Measurements from ENCODE around the gene CAMKMT.

The CAMKMT gene

GRCh38 chr2:44596537-44597320, 235.0 kb downstream of the CAMKMT start:
- no peak for DNase-seq (ENCODE audit: low read depth)

DNA sequence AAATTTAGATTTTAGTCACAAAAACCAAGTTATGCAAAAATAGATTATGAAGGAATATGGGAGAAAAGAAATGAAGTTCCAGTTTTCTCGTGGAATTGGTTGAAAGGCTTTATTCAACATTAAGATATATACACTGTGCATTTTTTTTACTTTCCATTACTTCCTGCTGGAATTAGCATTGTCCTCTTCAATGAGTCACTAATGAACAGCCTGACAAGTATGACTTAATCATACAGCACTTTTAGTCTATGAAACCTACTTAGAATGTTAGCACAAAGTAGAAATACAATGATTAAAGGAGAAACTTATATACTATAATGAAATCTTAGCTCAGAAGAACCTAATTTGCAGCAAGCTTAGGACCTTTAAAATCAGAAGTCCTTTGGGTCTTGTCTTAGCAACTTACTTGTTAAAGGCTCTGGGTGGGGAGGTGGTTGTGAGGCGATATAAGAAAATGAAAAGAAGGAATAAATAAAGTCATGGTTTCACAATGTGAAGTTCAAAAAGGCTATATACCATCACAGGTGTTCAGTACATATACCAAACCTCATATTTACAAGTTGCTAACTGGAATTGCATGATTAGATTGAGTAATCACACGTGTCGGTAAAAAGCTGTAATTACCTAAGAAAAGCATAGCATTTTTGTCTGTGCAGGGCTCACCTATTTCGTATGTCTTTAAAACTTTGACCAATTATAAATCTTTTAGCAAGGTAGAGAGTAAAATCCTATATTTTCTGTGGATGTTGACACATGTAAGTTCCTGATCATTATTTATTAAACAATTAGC, 236.8 kb downstream of the CAMKMT start:
- DNase-seq (ENCODE audit: low read depth): no peak

DNA sequence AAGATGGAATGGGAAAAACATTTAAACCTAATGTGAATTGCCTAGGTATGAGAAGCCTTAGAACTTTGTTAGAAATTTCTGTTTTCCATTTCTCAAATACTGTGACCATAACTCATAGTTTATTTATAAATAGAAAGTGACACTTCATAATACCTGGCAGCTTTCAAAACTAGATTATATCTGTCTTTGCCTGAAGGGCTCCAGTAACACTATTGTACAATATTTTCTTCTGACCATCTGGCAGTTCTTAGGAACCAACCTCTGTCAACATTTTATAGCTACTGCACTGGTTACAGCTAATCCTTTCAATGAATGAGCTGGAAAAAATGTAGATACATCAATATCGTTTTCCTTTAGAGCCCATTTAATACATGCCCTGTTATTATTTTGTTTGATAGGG, 237.4 kb downstream of the CAMKMT start:
- peak; percentile 42 for DNase-seq (ENCODE audit: low read depth)

DNA sequence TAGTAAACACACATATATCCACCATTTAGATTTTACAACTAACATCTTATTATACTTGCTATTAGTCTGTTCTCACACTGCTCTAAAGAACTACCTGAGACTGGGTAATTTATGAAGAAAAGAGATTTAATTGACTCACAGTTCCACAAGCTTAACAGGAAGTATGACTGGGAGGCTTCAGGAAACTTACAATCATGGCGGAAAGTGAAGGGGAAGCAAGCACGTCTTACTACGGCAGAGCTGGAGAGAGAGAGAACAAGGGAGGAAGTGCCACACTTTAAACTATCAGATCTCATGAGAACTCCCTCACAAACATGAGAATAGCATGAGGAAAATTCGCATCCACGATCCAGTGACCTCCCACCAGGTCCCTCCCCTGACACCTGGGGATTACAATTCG, 240.7 kb downstream of the CAMKMT start:
- no peak for DNase-seq (ENCODE audit: low read depth)

- no peak for DNase-seq (ENCODE audit: low read depth)
These were observed 243.8 kb downstream of the CAMKMT start for GRCh38 chr2:44605511-44605910.

DNA sequence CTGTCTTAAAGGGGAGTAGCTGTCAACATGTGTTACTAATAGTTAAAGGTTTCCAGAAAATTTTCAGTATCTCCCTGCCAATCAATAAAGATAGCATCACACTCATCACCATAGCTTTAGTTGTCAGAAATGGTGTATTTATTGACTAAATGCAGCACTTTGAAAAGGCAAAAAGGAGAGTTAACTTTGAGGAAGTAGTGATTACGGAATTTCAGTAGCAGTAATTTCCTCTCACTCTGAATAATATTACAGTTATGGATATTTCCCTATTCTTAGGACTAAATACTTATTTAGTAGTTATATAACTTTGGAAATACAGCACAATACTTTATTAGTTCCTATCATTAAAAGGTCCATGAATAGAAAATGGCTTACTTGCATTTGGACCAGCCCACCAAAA, 250.5 kb downstream of the CAMKMT start:
- DNase-seq (ENCODE audit: low read depth): no peak

DNA sequence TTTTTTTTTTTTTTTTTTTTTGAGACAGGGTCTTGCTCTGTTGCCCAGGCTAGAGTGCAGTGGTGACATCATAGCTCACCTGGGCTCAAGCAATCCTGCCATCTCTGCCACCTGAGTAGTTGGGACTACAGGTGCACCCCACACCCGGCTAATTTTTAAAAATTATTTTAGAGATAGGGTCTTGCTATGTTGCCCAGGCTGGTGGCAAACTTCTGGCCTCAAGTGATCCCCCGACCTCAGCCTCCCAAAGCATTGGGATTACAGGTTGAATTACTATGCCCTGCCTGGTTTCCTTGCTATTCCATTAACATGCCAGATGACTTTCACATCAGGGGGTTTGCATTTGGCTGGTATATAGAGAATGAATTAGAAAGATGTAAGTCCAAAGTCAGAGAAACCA, 253.2 kb downstream of the CAMKMT start:
- no peak for DNase-seq (ENCODE audit: low read depth)

- no peak for DNase-seq (ENCODE audit: low read depth)
These were observed 254.3 kb downstream of the CAMKMT start for GRCh38 chr2:44615950-44616518.

DNA sequence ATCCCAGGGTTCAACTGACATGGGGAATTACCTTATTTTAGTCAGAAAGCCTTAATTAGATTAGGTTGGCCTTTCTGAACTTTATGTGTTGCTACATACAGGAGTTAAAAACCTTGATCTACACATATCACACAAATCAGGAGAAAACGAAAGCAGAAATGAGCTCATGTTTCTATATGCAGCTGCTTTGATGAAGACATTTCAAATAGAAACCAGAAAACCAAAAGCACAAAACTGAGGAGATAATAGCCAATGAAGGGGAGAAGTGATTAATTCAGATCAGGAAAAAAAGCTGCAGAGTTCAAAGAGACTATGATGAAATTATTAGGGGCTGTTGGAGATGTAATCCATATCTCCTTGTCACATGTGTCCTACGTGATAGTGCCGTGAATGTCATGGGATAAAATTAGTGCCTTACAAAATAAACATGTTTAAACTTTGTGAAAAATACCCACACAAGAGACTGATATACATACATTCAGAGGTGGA, 255.0 kb downstream of the CAMKMT start:
- peak; percentile 12 for DNase-seq (ENCODE audit: low read depth)

GRCh38 chr2:44618251-44619023, 256.7 kb downstream of the CAMKMT start:
- DNase-seq (ENCODE audit: low read depth): no peak

GRCh38 chr2:44620189-44620990, 258.6 kb downstream of the CAMKMT start:
- DNase-seq (ENCODE audit: low read depth): no peak

- DNase-seq (ENCODE audit: low read depth): no peak
These were observed 262.0 kb downstream of the CAMKMT start for GRCh38 chr2:44623622-44624351.

DNA sequence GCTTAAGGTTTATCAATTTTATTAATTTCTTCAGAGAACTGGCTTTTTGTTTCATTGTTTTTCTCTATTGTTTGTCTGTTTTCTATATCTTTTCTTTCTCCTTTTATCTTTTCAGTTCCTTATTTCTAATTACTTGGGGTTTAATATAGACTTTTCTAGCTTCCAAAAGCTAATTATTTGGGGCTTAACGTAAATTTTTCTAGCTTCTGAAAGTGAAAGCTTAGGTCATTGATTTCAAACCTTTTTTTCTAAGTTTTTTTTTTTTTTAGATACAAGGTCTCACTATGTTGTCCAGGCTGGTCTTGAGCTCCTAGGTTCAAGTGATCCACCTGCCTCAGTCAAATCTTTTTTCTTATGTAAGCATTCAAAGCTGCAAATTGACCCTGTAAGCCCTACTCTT, 266.6 kb downstream of the CAMKMT start:
- DNase-seq (ENCODE audit: low read depth): no peak

- DNase-seq (ENCODE audit: low read depth): no peak
These were observed 271.4 kb downstream of the CAMKMT start for GRCh38 chr2:44632931-44633689.

DNA sequence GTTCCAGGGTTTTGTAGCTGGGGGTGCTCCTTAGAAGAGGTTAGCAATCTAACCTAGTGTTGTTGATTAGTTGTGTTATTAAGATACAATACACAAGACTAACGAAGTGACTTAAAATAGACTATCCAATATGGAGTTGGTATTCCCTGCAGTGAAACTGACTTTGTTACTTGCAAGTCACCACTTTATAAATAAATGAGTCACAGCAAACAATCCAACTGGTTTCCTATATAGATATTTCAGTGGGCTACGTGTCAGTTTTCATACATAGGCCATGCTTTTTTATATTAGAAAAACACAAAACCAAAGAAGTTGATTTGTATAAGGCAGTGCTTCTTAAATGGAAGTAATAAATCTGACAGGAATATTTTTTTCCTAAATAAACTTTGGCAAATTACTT, 274.0 kb downstream of the CAMKMT start:
- no peak for DNase-seq (ENCODE audit: low read depth)

GRCh38 chr2:44638649-44639048, 276.9 kb downstream of the CAMKMT start:
- no peak for DNase-seq (ENCODE audit: low read depth)

DNA sequence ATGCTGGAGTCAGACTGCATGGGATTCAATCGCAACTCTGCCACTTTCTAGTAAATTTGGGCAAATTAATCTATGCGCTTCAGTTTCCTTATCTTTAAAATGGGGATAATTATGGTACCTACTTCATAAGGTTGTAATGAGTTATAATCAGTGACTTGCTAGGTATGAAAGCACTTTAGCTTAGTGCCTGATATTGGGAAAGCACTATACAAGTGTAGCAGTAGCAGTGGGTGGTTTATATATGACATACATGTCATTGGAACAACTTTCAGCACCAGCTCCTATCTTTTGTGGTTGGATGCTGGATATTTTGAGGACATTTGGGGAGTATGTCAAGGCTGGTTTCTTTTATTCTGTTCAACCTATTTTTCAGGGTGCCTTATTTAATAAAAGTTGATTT, 277.7 kb downstream of the CAMKMT start:
- DNase-seq (ENCODE audit: low read depth): no peak

- DNase-seq (ENCODE audit: low read depth): no peak
These were observed 280.5 kb downstream of the CAMKMT start for GRCh38 chr2:44642123-44642857.

DNA sequence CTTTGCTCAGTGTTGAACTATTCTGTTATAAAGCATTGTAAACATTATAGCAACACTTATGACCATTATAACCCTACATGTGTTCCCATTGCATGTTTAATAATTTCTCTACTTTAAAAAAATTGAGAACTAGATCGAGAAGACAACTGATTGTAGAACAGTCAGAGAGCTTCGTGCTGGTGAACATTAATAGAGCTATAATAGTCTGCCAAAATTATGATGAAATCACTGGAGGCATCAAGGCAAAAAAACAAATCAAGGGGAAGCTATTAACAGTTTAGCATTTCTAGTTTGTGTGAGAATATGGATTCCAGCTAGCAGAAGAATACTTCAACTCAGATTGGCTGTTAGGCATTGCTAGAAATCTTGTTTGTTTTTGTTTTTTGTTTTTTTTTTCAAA, 284.2 kb downstream of the CAMKMT start:
- no peak for DNase-seq (ENCODE audit: low read depth)

All from iris pigment epithelial cell (primary cell).